GM23338 (cell line): ENCODE results near the gene ITPR2.

Experiments
- CREB1 ChIP-seq: fragments of 250-450 bp; sonication (Bioruptor Pico); IDR thresholded peaks from 2 replicates; pipeline ENCODE4 v1.5.0; 2020; ENCODE audit warnings: low read depth, mild to moderate bottlenecking, moderate library complexity
- CTCF ChIP-seq, 2 experiments: fragments of 200-600 bp in 1 of 2; sonication (generic) in 1 of 2; conservative IDR thresholded peaks; 2 replicates each; pipeline versions ENCODE4 v1.5.1 to v1.6.1; 2016 to 2017; ENCODE audit warnings: antibody characterized with exemption in 2 of 2, low read depth in 2 of 2, mild to moderate bottlenecking in 2 of 2, moderate library complexity in 1 of 2
- EZH2 ChIP-seq: fragments of 200-600 bp; sonication (generic); IDR thresholded peaks from one replicate; pipeline ENCODE4 v1.8.0; 2017; ENCODE audit warnings: antibody characterized with exemption, mild to moderate bottlenecking, low read depth; ENCODE audit not compliant: unreplicated experiment
- EZH2phosphoT487 ChIP-seq: fragments of 200-600 bp; sonication (generic); IDR thresholded peaks from one replicate; pipeline ENCODE4 v1.8.1; 2018; ENCODE audit warnings: antibody characterized with exemption; ENCODE audit not compliant: unreplicated experiment
- POLR2AphosphoS5 ChIP-seq: IDR thresholded peaks from 2 replicates; pipeline ENCODE4 v1.6.1; 2016; ENCODE audit warnings: antibody characterized with exemption, low read depth
- ZNF462 ChIP-seq: fragments of 250-450 bp; sonication (Bioruptor Pico); IDR thresholded peaks from 2 replicates; pipeline ENCODE4 v1.5.0; 2020; ENCODE audit warnings: mild to moderate bottlenecking, moderate library complexity

- TF ChIP-seq CTCF (conservative IDR thresholded peaks at IDR 0.05; ENCODE audit: low read depth in 2 of 2) (peak in 1 of 2 experiments; percentile 39; a peak in 2 of 4 replicates), ZNF462 (CRISPR knock-in tag) (no peak), EZH2 (no peak), POLR2AphosphoS5 (peak; percentile 94), EZH2phosphoT487 (no peak), CREB1 (CRISPR knock-in tag) (no peak)
Observed at GRCh38 chr12:26832822-26833742, at the start of gene ITPR2.
